Duodenal mucosa (tissue), 2 donors: ENCODE data around the gene RNF146.
"Not testable (repeated sequence)": the region's sequence is repeated elsewhere in the genome, so short reads cannot be mapped to it uniquely, and the experiment has no call there.

Source experiments
- H3K27ac ChIP-seq: one replicate; pipeline ENCODE4 v1.7.0; 2013; ENCODE audit warnings: low read depth, low read length
- H3K27me3 ChIP-seq, 2 donors: one replicate each; pipeline ENCODE4 v1.7.0; 2013; ENCODE audit warnings: low read length in 2 of 2, control low read depth in 1 of 2; ENCODE audit not compliant: insufficient read depth in 2 of 2, control insufficient read depth in 1 of 2
- H3K36me3 ChIP-seq, 2 donors: one replicate each; pipeline ENCODE4 v1.7.0; 2013; ENCODE audit warnings: low read length in 2 of 2, control low read depth in 1 of 2; ENCODE audit not compliant: insufficient read depth in 2 of 2, control insufficient read depth in 1 of 2
- H3K4me1 ChIP-seq, 2 donors: one replicate each; pipeline ENCODE4 v1.7.0; 2013; ENCODE audit warnings: low read length in 2 of 2, control low read depth in 1 of 2; ENCODE audit not compliant: insufficient read depth in 2 of 2, control insufficient read depth in 1 of 2
- H3K4me3 ChIP-seq, 2 donors: one replicate each; pipeline ENCODE4 v1.7.0; 2013; ENCODE audit warnings: low read length in 2 of 2, low read depth in 1 of 2
- H3K9ac ChIP-seq, 2 donors: one replicate each; pipeline ENCODE4 v1.7.0; 2013; ENCODE audit warnings: low read length in 2 of 2, low read depth in 1 of 2
- H3K9me3 ChIP-seq, 2 donors: one replicate each; pipeline ENCODE4 v1.7.0; 2013; ENCODE audit warnings: low read length in 2 of 2, control low read depth in 1 of 2; ENCODE audit not compliant: control insufficient read depth in 1 of 2

The RNF146 gene

GRCh38 chr6:127302728-127303660 lies 36.3 kb downstream of the RNF146 start:
- no peak overlapping the region for H3K27ac ChIP-seq
- H3K27me3 ChIP-seq, result no peaks in the 10 kb centered on the region
- H3K9ac ChIP-seq, result no peak overlapping the region

GRCh38 chr6:127303917-127304316 lies 37.3 kb downstream of the RNF146 start:
- Histone ChIP-seq H3K27ac (no peak overlapping the region), H3K9ac (no peak overlapping the region), H3K4me1 (no peaks in the 10 kb centered on the region), H3K4me3 (no peak overlapping the region), H3K36me3 (peaks cover 0 to 5% of the 10 kb centered on the region in 2 donors), H3K27me3 (no peaks in the 10 kb centered on the region), H3K9me3 (no peaks in the 10 kb centered on the region)

More at GRCh38 chr6:127302728-127303660, 36.3 kb downstream of the RNF146 start:
- H3K9me3 ChIP-seq, result no peaks in the 10 kb centered on the region
- H3K36me3 ChIP-seq, result peaks cover 0 to 5% of the 10 kb centered on the region in 2 donors
- no peak overlapping the region for H3K4me3 ChIP-seq
- H3K4me1 ChIP-seq, result no peaks in the 10 kb centered on the region

GRCh38 chr6:127305741-127306140 lies 39.1 kb downstream of the RNF146 start:
- no peaks in the 10 kb centered on the region for H3K4me1 ChIP-seq
- H3K9me3 ChIP-seq, result no peaks in the 10 kb centered on the region
- no peak overlapping the region for H3K9ac ChIP-seq
- H3K36me3 ChIP-seq, result peaks cover 0 to 5% of the 10 kb centered on the region in 2 donors
- no peak overlapping the region for H3K27ac ChIP-seq
- H3K4me3 ChIP-seq, result no peak overlapping the region
- no peaks in the 10 kb centered on the region for H3K27me3 ChIP-seq

GRCh38 chr6:127317388-127318128 lies 50.9 kb downstream of the RNF146 start:
- Histone ChIP-seq H3K4me1 (peaks cover 0 to 11% of the 10 kb centered on the region in 2 donors), H3K36me3 (peaks cover 3 to 9% of the 10 kb centered on the region in 2 donors), H3K9me3 (no peaks in the 10 kb centered on the region), H3K27me3 (no peaks in the 10 kb centered on the region), H3K4me3 (no peak overlapping the region), H3K27ac (no peak overlapping the region), H3K9ac (no peak overlapping the region)

- no peaks in the 10 kb centered on the region for H3K9me3 ChIP-seq
- H3K27ac ChIP-seq, result no peak overlapping the region
- no peak overlapping the region for H3K4me3 ChIP-seq
- H3K4me1 ChIP-seq, result peaks cover 0 to 11% of the 10 kb centered on the region in 2 donors
- H3K9ac ChIP-seq, result no peak overlapping the region
- H3K27me3 ChIP-seq, result no peaks in the 10 kb centered on the region
- peaks cover 3 to 10% of the 10 kb centered on the region in 2 donors for H3K36me3 ChIP-seq
Measured at GRCh38 chr6:127319686-127320085, 53.0 kb downstream of the RNF146 start.

GRCh38 chr6:127328043-127328609 lies 61.5 kb downstream of the RNF146 start:
- H3K27ac ChIP-seq, result no peak overlapping the region
- H3K9me3 ChIP-seq, result no peaks in the 10 kb centered on the region
- no peak overlapping the region for H3K4me3 ChIP-seq
- no peak overlapping the region for H3K9ac ChIP-seq
- H3K36me3 ChIP-seq, result peaks cover 0 to 27% of the 10 kb centered on the region in 2 donors
- no peaks in the 10 kb centered on the region for H3K27me3 ChIP-seq
- H3K4me1 ChIP-seq, result no peaks in the 10 kb centered on the region

GRCh38 chr6:127331256-127331655 lies 64.6 kb downstream of the RNF146 start:
- peaks cover 0 to 11% of the 10 kb centered on the region in 2 donors for H3K36me3 ChIP-seq
- H3K4me1 ChIP-seq, H3K9me3 ChIP-seq, H3K9ac ChIP-seq, H3K27me3 ChIP-seq, H3K27ac ChIP-seq, H3K4me3 ChIP-seq: not testable (repeated sequence)

- Histone ChIP-seq H3K9ac (no peak overlapping the region), H3K9me3 (no peaks in the 10 kb centered on the region), H3K4me3 (no peak overlapping the region), H3K4me1 (no peaks in the 10 kb centered on the region), H3K36me3 (peaks cover 0 to 9% of the 10 kb centered on the region in 2 donors), H3K27ac (no peak overlapping the region), H3K27me3 (no peaks in the 10 kb centered on the region)
Measured at GRCh38 chr6:127332383-127332961, 65.8 kb downstream of the RNF146 start.
